Endothelial cell of umbilical vein (primary cell): ENCODE data around the gene PDE10A. TPM values are rescaled to one million over a fixed set of nuclear protein-coding genes. Genes with fewer than 3 reads are reported as not detected.
A peak's percentile ranks its signal among the peaks of the same experiment; 100 is the strongest.

Experiments
- BruUV-seq: library from RNA; stranded (reverse); fragments of 400-500 nt; replicated peaks from 2 replicates; lab custom pipeline; 2021; lab: Mats Ljungman, UMichigan
- CTCF ChIA-PET: fragments of 300-600, 350-600 bp; sonication (Branson Sonifier 250); formaldehyde crosslinking; loops from one replicate; lab custom pipeline; 2021; ENCODE audit warnings: antibody characterized with exemption, inconsistent platforms; lab: Charles Lee
- POLR2A ChIA-PET: fragments of 300-600, 350-600 bp; sonication (Branson Sonifier 250); formaldehyde crosslinking; loops from one replicate; lab custom pipeline; 2021; ENCODE audit warnings: antibody characterized with exemption, inconsistent platforms; lab: Charles Lee
- DNase-seq: peaks from one replicate; pipeline ENCODE4 v3.0.0-alpha.2; 2011; ENCODE audit warnings: low read depth, low spot score
- FAIRE-seq: peaks from 2 replicates; lab custom pipeline; 2011; peaks lifted over from hg19 to GRCh38; lab: Jason Lieb, UNC
- H2AFZ ChIP-seq: 2 replicates; pipeline ENCODE4 v1.6.0; 2012; ENCODE audit warnings: low read depth, low read length, control low read depth, inconsistent platforms
- H3K27ac ChIP-seq: 2 replicates; pipeline ENCODE4 v1.5.1; 2011; ENCODE audit warnings: low read depth, mild to moderate bottlenecking, control low read depth, low read length, moderate library complexity; ENCODE audit not compliant: insufficient read depth
- H3K27me3 ChIP-seq, 2 experiments: 2 replicates each; pipeline versions ENCODE4 v1.6.0 to v1.6.1; 2011; ENCODE audit warnings: low read length in 2 of 2, mixed read lengths in 1 of 2; ENCODE audit not compliant: control insufficient read depth in 2 of 2, insufficient read depth in 2 of 2
- H3K36me3 ChIP-seq, 2 experiments: 2 replicates in 1 of 2; 3 replicates in 1 of 2; pipeline ENCODE4 v1.5.1; 2011; ENCODE audit warnings: low read length in 2 of 2, mild to moderate bottlenecking in 1 of 2, moderate library complexity in 1 of 2; ENCODE audit not compliant: control insufficient read depth in 2 of 2, insufficient read depth in 2 of 2; ENCODE audit errors: extremely low read depth in 1 of 2
- H3K4me1 ChIP-seq: 3 replicates; pipeline ENCODE4 v1.5.1; 2011; ENCODE audit warnings: mild to moderate bottlenecking, low read length; ENCODE audit not compliant: control insufficient read depth, insufficient read depth; ENCODE audit errors: extremely low read depth
- H3K4me2 ChIP-seq: 2 replicates; pipeline ENCODE4 v1.6.1; 2011; ENCODE audit warnings: low read length, control low read depth, mixed read lengths; ENCODE audit not compliant: insufficient read depth
- H3K4me3 ChIP-seq, 3 experiments: fragments of 200-600 bp in 1 of 3; sonication (generic), shearing (Covaris generic) in 1 of 3; replicated peaks in 1 of 3; 2 replicates each; pipeline ENCODE4 v1.5.1; 2011 to 2016; ENCODE audit warnings: control low read depth in 3 of 3, low read length in 3 of 3, mild to moderate bottlenecking in 2 of 3, inconsistent platforms in 1 of 3, low read depth in 1 of 3, moderate library complexity in 1 of 3; ENCODE audit not compliant: insufficient read depth in 1 of 3
- H3K79me2 ChIP-seq: 2 replicates; pipeline ENCODE4 v1.6.0; 2012; ENCODE audit warnings: low read length, inconsistent platforms; ENCODE audit not compliant: control insufficient read depth, insufficient read depth
- H3K9ac ChIP-seq: replicated peaks from 2 replicates; pipeline ENCODE3; 2011; ENCODE audit warnings: low read length, control low read depth; ENCODE audit not compliant: insufficient read depth; ENCODE audit errors: extremely low read depth
- H3K9me1 ChIP-seq: replicated peaks from 3 replicates; pipeline ENCODE4 v1.6.0; 2011; ENCODE audit warnings: mild to moderate bottlenecking, low read length; ENCODE audit not compliant: control insufficient read depth, insufficient read depth; ENCODE audit errors: extremely low read depth
- H3K9me3 ChIP-seq: replicated peaks from 2 replicates; pipeline ENCODE4 v1.5.1; 2012; ENCODE audit warnings: low read length, inconsistent platforms; ENCODE audit not compliant: control insufficient read depth, insufficient read depth
- H4K20me1 ChIP-seq: replicated peaks from 2 replicates; pipeline ENCODE3; 2011; ENCODE audit warnings: mild to moderate bottlenecking, low read length; ENCODE audit not compliant: control insufficient read depth, insufficient read depth; ENCODE audit errors: extremely low read depth
- EZH2 ChIP-seq: IDR thresholded peaks from 2 replicates; pipeline ENCODE4 v1.6.1; 2012; ENCODE audit warnings: borderline replicate concordance, low read depth, mild to moderate bottlenecking, moderate library complexity, low read length, inconsistent platforms; ENCODE audit not compliant: severe bottlenecking
- GATA2 ChIP-seq: IDR thresholded peaks from 2 replicates; pipeline ENCODE4 v1.7.0; 2011; ENCODE audit warnings: low read depth, mild to moderate bottlenecking, moderate library complexity, mixed read lengths, low read length; ENCODE audit not compliant: insufficient read length, insufficient read depth
- JUN ChIP-seq: IDR thresholded peaks from 2 replicates; pipeline ENCODE4 v1.6.1; 2011; ENCODE audit warnings: borderline replicate concordance, low read depth; ENCODE audit not compliant: insufficient read length, insufficient read depth
- MYC ChIP-seq: IDR thresholded peaks from one replicate; pipeline ENCODE4 v1.6.1; 2011; ENCODE audit warnings: mild to moderate bottlenecking, low read depth, low read length
- POLR2A ChIP-seq: IDR thresholded peaks from 2 replicates; pipeline ENCODE4 v1.6.1; 2012; ENCODE audit warnings: low read depth, mild to moderate bottlenecking, control low read depth, low read length
- dilution Hi-C: fragments of 300-500 bp; cut with MboI; formaldehyde crosslinking; loops from one replicate; pipeline ENCODE4 v1.15.0; 2019; ENCODE audit warnings: low sequenced_read_pairs; ENCODE audit not compliant: extremely low pct_ligation_motif_present
- intact Hi-C: fragments of 100-400 bp; cut with micrococcal nuclease; formaldehyde crosslinking; loops from one replicate; pipeline ENCODE4 v1.10.0; 2022
- polyA plus RNA-seq, 4 experiments: library from polyadenylated mRNA; depleted of rRNA in 3 of 4; stranded (reverse) in 3 of 4; unstranded in 1 of 4; fragments of >200 nt; gene quantifications; 2 replicates each; pipeline versions ENCODE4 v1.2.1 to v1.2.3, GENCODE V29; 2011 to 2012; ENCODE audit warnings: missing spikeins in 1 of 4
- total RNA-seq: library from RNA; stranded (reverse); gene quantifications from 2 replicates; pipeline ENCODE4 v1.2.3, GENCODE V29; 2021

The PDE10A gene
- total and polyA plus RNA-seq, 2 donors (not counting 3 experiments of a cell fraction or from before 2014, with no cell fraction given), result 0.86 to 2.9 TPM

GRCh38 chr6:165665384-165665672 is 2.3 kb upstream of the PDE10A start:
- CTCF ChIA-PET, result interaction anchor here (2.0 to 3.6 kb wide), 2 partner anchors 11 to 225 kb away, joined by 11 to 34 read pairs; no protein-coding TSS in a partner anchor
- intact Hi-C loops, result no loop called here
- DNase-seq (no peak), FAIRE-seq (no peak)
- no peak overlapping the region for H3K27ac ChIP-seq
- H4K20me1 ChIP-seq, result no peaks in the 10 kb centered on the region
- TF ChIP-seq EZH2 (no peak), POLR2A (no peak), JUN (no peak), GATA2 (no peak)
- no peaks in the 10 kb centered on the region for H3K9me3 ChIP-seq
- POLR2A ChIA-PET, result interaction anchor here (0.7 kb wide), 1 partner anchor 200 kb away, joined by 5 read pairs; no protein-coding TSS in a partner anchor
- no peaks in the 10 kb centered on the region for H3K36me3 ChIP-seq
- H3K4me2 ChIP-seq, result no peak overlapping the region
- dilution Hi-C loops, result no loop called here
- peaks cover 33 to 65% of the 10 kb centered on the region in 2 experiments for H3K27me3 ChIP-seq
- no peaks in the 10 kb centered on the region for H3K79me2 ChIP-seq
- no peak overlapping the region for H3K4me3 ChIP-seq
- H2AFZ ChIP-seq, result no peak overlapping the region
- H3K4me1 ChIP-seq, result peaks cover 12% of the 10 kb centered on the region
- no peak overlapping the region for H3K9ac ChIP-seq
- H3K9me1 ChIP-seq, result no peaks in the 10 kb centered on the region
- BruUV-seq, result no TSS peak

- H3K36me3 ChIP-seq, result no peaks in the 10 kb centered on the region
- H3K79me2 ChIP-seq, result peaks cover 2% of the 10 kb centered on the region
- H3K9ac ChIP-seq, result no peak overlapping the region
- dilution Hi-C loops, result no loop called here
- peaks cover 13% of the 10 kb centered on the region for H3K4me1 ChIP-seq
- FAIRE-seq (peak; percentile 72), DNase-seq (no peak)
- peak overlapping the region; percentile 68 for H2AFZ ChIP-seq
- H3K27ac ChIP-seq, result no peak overlapping the region
- intact Hi-C loops, result loop anchor here (1.0 to 5.0 kb wide), 3 partner anchors 77 to 186 kb away; no protein-coding TSS in a partner anchor
- H3K4me3 ChIP-seq, result peak overlapping the region in 2 of 3 experiments; percentile 0 to 1
- ChIA-PET POLR2A (interaction anchor here (0.7 kb wide), 1 partner anchor 200 kb away, joined by 5 read pairs; no protein-coding TSS in a partner anchor), CTCF (interaction anchor here (1.7 to 3.6 kb wide), 2 partner anchors 225 kb away, joined by 13 to 34 read pairs; no protein-coding TSS in a partner anchor)
- H3K4me2 ChIP-seq, result peak overlapping the region; percentile 69
- peaks cover 33 to 67% of the 10 kb centered on the region in 2 experiments for H3K27me3 ChIP-seq
- BruUV-seq, result no TSS peak
- no peaks in the 10 kb centered on the region for H4K20me1 ChIP-seq
- TF ChIP-seq MYC, result no peak
- peak; percentile 2 for TF ChIP-seq EZH2
- H3K9me1 ChIP-seq, result no peaks in the 10 kb centered on the region
- H3K9me3 ChIP-seq, result no peaks in the 10 kb centered on the region
Observed at GRCh38 chr6:165664559-165665383, 1.7 kb upstream of the PDE10A start.
